HepG2 (cell line): ENCODE measurements around the gene SPRR4. TPM values are rescaled to one million over a fixed set of nuclear protein-coding genes. Genes with fewer than 3 reads are reported as not detected.

Experiments
- ATAC-seq: fragments of 200-7000 bp; cut with Tn5 transposase; 3 replicates; pipeline ENCODE4 v1.9.1; 2020; ENCODE audit warnings: mild to moderate bottlenecking, moderate library complexity
- BruUV-seq: library from RNA; stranded (reverse); fragments of 400-500 nt; replicated peaks from 2 replicates; lab custom pipeline; 2021; lab: Mats Ljungman, UMichigan
- CTCF ChIA-PET: fragments of 300-600 bp; formaldehyde crosslinking; extraction: SDS; loops from one replicate; lab custom pipeline; 2021; ENCODE audit warnings: low total read pairs, inconsistent platforms, low intra/inter-chr PET ratio; lab: Yijun Ruan, JAX
- POLR2A ChIA-PET: fragments of 350-600 bp; sonication (Branson Sonifier 250); formaldehyde crosslinking; loops from one replicate; lab custom pipeline; 2020; ENCODE audit warnings: antibody characterized with exemption, inconsistent platforms; lab: Yijun Ruan, JAX
- DNase-seq: peaks from one replicate; pipeline ENCODE4 v3.0.0-alpha.2; 2015; ENCODE audit warnings: low spot score
- FAIRE-seq: peaks from 3 replicates; lab custom pipeline; 2011; peaks lifted over from hg19 to GRCh38; lab: Jason Lieb, UNC
- H2AFZ ChIP-seq: one replicate; pipeline ENCODE4 v1.6.1; 2011; ENCODE audit warnings: low read length, inconsistent platforms
- H3K27ac ChIP-seq: fragments of 300-600 bp; 3 replicates; pipeline ENCODE4 v1.8.0; 2011; ENCODE audit warnings: mixed run types, mild to moderate bottlenecking, mixed read lengths, low read length, inconsistent platforms; ENCODE audit not compliant: insufficient read depth; ENCODE audit errors: extremely low read length
- H3K27me3 ChIP-seq, 2 experiments: fragments of 200-600 bp in 1 of 2; 2 replicates in 1 of 2; 3 replicates in 1 of 2; pipeline versions ENCODE4 v1.6.0 to v1.8.0; 2011; ENCODE audit warnings: low read length in 2 of 2, mild to moderate bottlenecking in 2 of 2, moderate library complexity in 2 of 2, inconsistent platforms in 1 of 2; ENCODE audit not compliant: insufficient read depth in 2 of 2, control insufficient read depth in 1 of 2
- H3K36me3 ChIP-seq, 2 experiments: fragments of 200-600 bp in 1 of 2; replicated peaks in 1 of 2; 2 replicates in 1 of 2; 3 replicates in 1 of 2; pipeline versions ENCODE4 v1.5.1 to v1.8.0; 2011; ENCODE audit warnings: low read length in 2 of 2, inconsistent platforms in 1 of 2; ENCODE audit not compliant: insufficient read depth in 2 of 2, control insufficient read depth in 1 of 2
- H3K4me1 ChIP-seq: 2 replicates; pipeline ENCODE4 v1.5.1; 2012; ENCODE audit warnings: low read length, inconsistent platforms; ENCODE audit not compliant: insufficient read depth
- H3K4me2 ChIP-seq: 2 replicates; pipeline ENCODE4 v1.6.0; 2011; ENCODE audit warnings: low read depth, low read length, inconsistent platforms
- H3K4me3 ChIP-seq, 3 experiments: fragments of 200-600 bp in 1 of 3; sonication (generic), shearing (Covaris generic) in 1 of 3; replicated peaks in 1 of 3; 2 replicates each; pipeline ENCODE4 v1.5.1; 2011 to 2016; ENCODE audit warnings: low read length in 3 of 3, inconsistent platforms in 2 of 3, low read depth in 2 of 3, mild to moderate bottlenecking in 2 of 3, control low read depth in 1 of 3, mixed read lengths in 1 of 3; ENCODE audit not compliant: insufficient read depth in 1 of 3
- H3K79me2 ChIP-seq: one replicate; pipeline ENCODE4 v1.6.1; 2011; ENCODE audit warnings: low read length, inconsistent platforms; ENCODE audit not compliant: insufficient read depth
- H3K9ac ChIP-seq: 2 replicates; pipeline ENCODE4 v1.6.0; 2011; ENCODE audit warnings: mild to moderate bottlenecking, low read depth, low read length, inconsistent platforms; ENCODE audit not compliant: insufficient read depth
- H3K9me3 ChIP-seq: 2 replicates; pipeline ENCODE4 v1.5.1; 2012; ENCODE audit warnings: mild to moderate bottlenecking, low read length
- H4K20me1 ChIP-seq: 2 replicates; pipeline ENCODE4 v1.6.0; 2011; ENCODE audit warnings: inconsistent platforms, mild to moderate bottlenecking, low read length, moderate library complexity; ENCODE audit not compliant: insufficient read depth
- ATF3 ChIP-seq: sonication (generic); formaldehyde crosslinking; IDR thresholded peaks from 2 replicates; pipeline ENCODE4 v1.4.0; 2020; ENCODE audit warnings: missing genetic modification reagents
- DDIT3 ChIP-seq: sonication (generic); formaldehyde crosslinking; IDR thresholded peaks from 2 replicates; pipeline ENCODE4 v1.4.0; 2020; ENCODE audit warnings: mild to moderate bottlenecking, missing genetic modification reagents
- E2F2 ChIP-seq: sonication (generic); formaldehyde crosslinking; IDR thresholded peaks from 2 replicates; pipeline ENCODE4 v1.4.0; 2020; ENCODE audit warnings: missing genetic modification reagents, borderline replicate concordance
- IKZF1 ChIP-seq: fragments of 450-650 bp; IDR thresholded peaks from 2 replicates; pipeline ENCODE4 v1.7.1; 2016
- KDM1A ChIP-seq: IDR thresholded peaks from 2 replicates; pipeline ENCODE4 v1.6.1; 2016; ENCODE audit warnings: missing compliant biosample characterization
- MLX ChIP-seq: IDR thresholded peaks from 2 replicates; pipeline ENCODE4 v1.6.1; 2016
- MLXIP ChIP-seq: sonication (generic); formaldehyde crosslinking; IDR thresholded peaks from 2 replicates; pipeline ENCODE4 v1.9.0; 2021; ENCODE audit warnings: missing genetic modification reagents, borderline replicate concordance
- PLRG1 ChIP-seq: fragments of 450-650 bp; conservative IDR thresholded peaks from 2 replicates; pipeline ENCODE4 v1.6.1; 2016
- REL ChIP-seq: sonication (generic); formaldehyde crosslinking; conservative IDR thresholded peaks from 2 replicates; pipeline ENCODE4 v1.8.0; 2022; ENCODE audit warnings: mild to moderate bottlenecking, missing genetic modification reagents, moderate library complexity
- RORA ChIP-seq: sonication (generic); formaldehyde crosslinking; IDR thresholded peaks from 2 replicates; pipeline ENCODE4 v1.5.0; 2020; ENCODE audit warnings: mild to moderate bottlenecking, missing genetic modification reagents, moderate library complexity
- SNAPC5 ChIP-seq: sonication (generic); formaldehyde crosslinking; IDR thresholded peaks from 2 replicates; pipeline ENCODE4 v1.8.1; 2023; ENCODE audit warnings: mild to moderate bottlenecking, missing genetic modification reagents, borderline replicate concordance
- TEF ChIP-seq: sonication (generic); formaldehyde crosslinking; IDR thresholded peaks from 2 replicates; pipeline ENCODE4 v1.5.0; 2020; ENCODE audit warnings: missing genetic modification reagents
- ZKSCAN8 ChIP-seq: IDR thresholded peaks from 2 replicates; pipeline ENCODE4 v1.6.1; 2016; ENCODE audit warnings: borderline replicate concordance, missing genetic modification reagents, missing compliant biosample characterization
- ZNF251 ChIP-seq: sonication (generic); formaldehyde crosslinking; IDR thresholded peaks from 2 replicates; pipeline ENCODE4 v1.9.0; 2021; ENCODE audit warnings: mild to moderate bottlenecking, missing genetic modification reagents
- ZNF317 ChIP-seq: sonication (generic); formaldehyde crosslinking; IDR thresholded peaks from 2 replicates; pipeline ENCODE4 v1.5.0; 2020; ENCODE audit warnings: mild to moderate bottlenecking, missing genetic modification reagents
- ZNF740 ChIP-seq: sonication (generic); formaldehyde crosslinking; IDR thresholded peaks from 2 replicates; pipeline ENCODE4 v1.4.0; 2020; ENCODE audit warnings: missing genetic modification reagents
- ZNF850 ChIP-seq: sonication (generic); formaldehyde crosslinking; conservative IDR thresholded peaks from 2 replicates; pipeline ENCODE4 v1.9.0; 2021; ENCODE audit warnings: mild to moderate bottlenecking, missing genetic modification reagents
- WGBS: methylation state at CpG from one replicate; pipeline ENCODE4 v1.1.6; 2017; ENCODE audit warnings: low lambda C conversion rate; 5-methylcytosine and 5-hydroxymethylcytosine counted together
- in situ Hi-C: cut with HindIII; loops from 2 replicates; pipeline ENCODE4 v1.10.0; 2017; ENCODE audit warnings: low pct_unique_long_range_greater_than_20kb; ENCODE audit not compliant: extremely low pct_ligation_motif_present
- intact Hi-C: fragments of 100-400 bp; cut with micrococcal nuclease; formaldehyde crosslinking; loops from one replicate; pipeline ENCODE4 v1.10.0; 2022; ENCODE audit not compliant: unreplicated experiment
- polyA plus RNA-seq, 8 experiments: library from polyadenylated mRNA; depleted of rRNA in 3 of 8; stranded (reverse) in 7 of 8; unstranded in 1 of 8; fragments of >200 nt; fragmentation: Illumina TruSeq in 4 of 8; extraction: Trizol in 4 of 8; gene quantifications; 2 replicates each; pipeline versions ENCODE4 v1.2.1 to v1.2.3, GENCODE V29; 2011 to 2016; ENCODE audit warnings: low read depth in 4 of 8, missing spikeins in 1 of 8, mixed read lengths in 1 of 8; ENCODE audit not compliant: insufficient read depth in 1 of 8
- total RNA-seq, 5 experiments: library from RNA; depleted of rRNA; stranded (reverse); fragments of >200 nt; fragmentation: Illumina TruSeq; extraction: Trizol; gene quantifications; 2 replicates each; pipeline ENCODE4 v1.2.3, GENCODE V29; 2016; ENCODE audit warnings: low read depth in 1 of 5

Gene SPRR4
- total and polyA plus RNA-seq, 2 of the 13 experiments (the other 11 are each of a cell fraction or from before 2014, with no cell fraction given), result not detected

GRCh38 chr1:152946651-152947256 lies 23.7 kb upstream of the SPRR4 start, which contains the start of gene SPRR5:
TSS of gene SPRR5 (plus strand) at chr1:152947206. CDS start at chr1:152948555, 1,349 bp downstream.
- ChIA-PET CTCF (no interaction called here), POLR2A (no interaction called here)
- no peaks in the 10 kb centered on the region for H4K20me1 ChIP-seq
- in situ Hi-C loops (no loop called here), intact Hi-C loops (no loop called here)
- no TSS peak for BruUV-seq
- H3K4me2 ChIP-seq, result no peak within 1 kb of the TSS
- H3K9me3 ChIP-seq, result no peaks in the 10 kb centered on the region
- no peaks in the 10 kb centered on the region for H3K4me1 ChIP-seq
- H3K4me3 ChIP-seq, result no peak within 1 kb of the TSS
- peaks cover 0 to 6% of the 10 kb centered on the region in 2 experiments; a peak in 1 of 5 replicates for H3K27me3 ChIP-seq
- no peaks in the 10 kb centered on the region for H3K79me2 ChIP-seq
- TF ChIP-seq PLRG1 (no peak), KDM1A (CRISPR knock-in tag) (no peak), ATF3 (CRISPR knock-in tag) (no peak), MLX (CRISPR knock-in tag) (no peak), MLXIP (no peak), ZNF317 (CRISPR knock-in tag) (no peak), DDIT3 (no peak), ZNF850 (CRISPR knock-in tag) (no peak), RORA (CRISPR knock-in tag) (no peak), ZKSCAN8 (CRISPR knock-in tag) (no peak), REL (no peak), E2F2 (no peak), ZNF740 (CRISPR knock-in tag) (no peak), SNAPC5 (CRISPR knock-in tag) (no peak), ZNF251 (CRISPR knock-in tag) (no peak), TEF (no peak), IKZF1 (no peak)
- H3K27ac ChIP-seq, result no peak within 1 kb of the TSS
- no peaks in the 10 kb centered on the region for H3K36me3 ChIP-seq
- DNase-seq (no peak), ATAC-seq (no peak), FAIRE-seq (no peak)
- WGBS, result 0% methylated on average over 3 of the region's 4 CpGs
- no peak within 1 kb of the TSS for H2AFZ ChIP-seq
- no peak within 1 kb of the TSS for H3K9ac ChIP-seq
